Astrocyte of the hippocampus (primary cell): Measurements from ENCODE around the gene PARP4.
"Not testable (repeated sequence)": the region's sequence is repeated elsewhere in the genome, so short reads cannot be mapped to it uniquely, and the experiment has no call there.

Experiments
- DNase-seq: peaks from one replicate; pipeline ENCODE4 v3.0.0; 2011; ENCODE audit warnings: low read depth, low spot score

PARP4 gene

GRCh38 chr13:24450530-24450929 lies 62.0 kb downstream of the PARP4 start:
- DNase-seq: no peak

GRCh38 chr13:24444851-24445250 lies 67.7 kb downstream of the PARP4 start:
- not testable (repeated sequence) for DNase-seq

GRCh38 chr13:24443366-24443765 lies 69.2 kb downstream of the PARP4 start:
- no peak for DNase-seq

GRCh38 chr13:24426045-24426444 lies 86.5 kb downstream of the PARP4 start:
- not testable (repeated sequence) for DNase-seq

- not testable (repeated sequence) for DNase-seq
These were observed 92.9 kb downstream of the PARP4 start for GRCh38 chr13:24419668-24420067.

- no peak for DNase-seq
These were observed 104.7 kb downstream of the PARP4 start for GRCh38 chr13:24407844-24408243.

GRCh38 chr13:24406524-24406923 lies 106.1 kb downstream of the PARP4 start:
- DNase-seq: no peak

GRCh38 chr13:24396821-24397220 lies 115.8 kb downstream of the PARP4 start:
- DNase-seq: no peak

- DNase-seq: no peak
These were observed 119.6 kb downstream of the PARP4 start for GRCh38 chr13:24392972-24393371.

- DNase-seq: not testable (repeated sequence)
These were observed 120.6 kb downstream of the PARP4 start for GRCh38 chr13:24391771-24392683.

- not testable (repeated sequence) for DNase-seq
These were observed 121.8 kb downstream of the PARP4 start for GRCh38 chr13:24390795-24391194.

- DNase-seq: no peak
These were observed 123.1 kb downstream of the PARP4 start for GRCh38 chr13:24389506-24389905.

- DNase-seq: peak; percentile 7
These were observed 123.8 kb downstream of the PARP4 start for GRCh38 chr13:24388743-24389142.

GRCh38 chr13:24386816-24387708 lies 125.5 kb downstream of the PARP4 start:
- DNase-seq: no peak

GRCh38 chr13:24385902-24386301 lies 126.7 kb downstream of the PARP4 start:
- no peak for DNase-seq

- DNase-seq: not testable (repeated sequence)
These were observed 127.6 kb downstream of the PARP4 start for GRCh38 chr13:24384946-24385345.

- not testable (repeated sequence) for DNase-seq
These were observed 128.5 kb downstream of the PARP4 start for GRCh38 chr13:24384091-24384490.

- DNase-seq: no peak
These were observed 130.9 kb downstream of the PARP4 start for GRCh38 chr13:24381541-24382265.

GRCh38 chr13:24380881-24381280 lies 131.7 kb downstream of the PARP4 start:
- not testable (repeated sequence) for DNase-seq

- DNase-seq: not testable (repeated sequence)
These were observed 132.4 kb downstream of the PARP4 start for GRCh38 chr13:24380227-24380626.

GRCh38 chr13:24371273-24371672 lies 141.3 kb downstream of the PARP4 start:
- DNase-seq: not testable (repeated sequence)
